ENCODE data around the gene PER1. TPM values are rescaled to one million over a fixed set of nuclear protein-coding genes. Genes with fewer than 3 reads are reported as not detected.

PER1 gene
- total and polyA plus RNA-seq, 2 of the 13 experiments (the other 11 are each of a cell fraction or from before 2014, with no cell fraction given): 2.6 to 3.6 TPM

DNA sequence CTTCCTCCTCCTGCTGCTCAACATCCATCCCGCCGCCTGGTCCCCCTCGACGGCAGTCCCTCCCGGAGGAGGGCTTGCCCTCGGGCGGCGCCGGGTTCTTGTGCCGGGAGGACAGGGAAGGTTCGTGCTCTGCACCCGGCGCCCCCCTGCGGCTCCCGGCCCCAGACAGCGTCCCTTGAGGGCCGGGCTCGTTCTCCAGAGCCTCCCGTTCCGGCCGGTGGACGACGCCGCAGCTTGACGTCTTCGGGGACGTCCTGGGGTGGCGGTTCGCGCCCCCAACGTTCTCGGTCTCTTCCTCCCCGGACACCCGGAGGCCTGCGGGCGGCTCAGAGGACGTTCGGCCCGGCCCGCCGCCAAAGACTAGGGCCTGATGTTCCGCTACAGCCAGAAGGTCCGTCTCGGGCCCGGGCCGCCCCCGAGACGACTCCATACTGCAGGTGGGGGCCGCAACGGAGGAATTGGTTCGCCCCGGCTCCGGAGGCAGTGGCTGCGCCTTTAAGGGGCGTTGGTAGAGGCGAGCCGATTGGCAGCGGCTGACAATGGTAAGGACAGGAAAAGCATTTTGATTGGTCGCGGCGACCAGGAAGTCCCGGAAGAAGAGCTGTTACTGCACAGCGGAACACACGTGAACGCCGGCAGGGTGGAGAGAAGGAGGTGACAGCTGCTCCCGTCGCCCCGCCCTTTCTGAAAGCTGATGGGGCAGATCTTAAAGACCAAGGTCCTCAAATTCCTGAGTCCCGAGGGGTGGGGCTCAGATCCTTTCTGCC, 37.7 kb upstream of the PER1 start, which contains the start of gene BORCS6 (continued):
- TF ChIP-seq ZNF749 (CRISPR knock-in tag; IDR thresholded peaks at IDR 0.05; ENCODE audit: borderline replicate concordance) (no peak), SYNCRIP (IDR thresholded peaks at IDR 0.05; ENCODE audit: insufficient read depth, low read depth, low read length) (no peak), ADNP (CRISPR knock-in tag; IDR thresholded peaks at IDR 0.05) (no peak), FOSL1 (CRISPR knock-in tag; IDR thresholded peaks at IDR 0.05; ENCODE audit: borderline replicate concordance) (no peak), STAT6 (CRISPR knock-in tag; IDR thresholded peaks at IDR 0.05; ENCODE audit: borderline replicate concordance) (no peak), ZNF713 (CRISPR knock-in tag; IDR thresholded peaks at IDR 0.05) (no peak), HHEX (CRISPR knock-in tag; IDR thresholded peaks at IDR 0.05) (no peak), SKIL (CRISPR knock-in tag; IDR thresholded peaks at IDR 0.05; ENCODE audit: borderline replicate concordance) (no peak), SP140L (CRISPR knock-in tag; IDR thresholded peaks at IDR 0.05; ENCODE audit: borderline replicate concordance) (no peak), EZH2 (conservative IDR thresholded peaks at IDR 0.05; ENCODE audit: low read depth, low read length) (no peak), CHD4 (IDR thresholded peaks at IDR 0.05; ENCODE audit: borderline replicate concordance, low read length) (no peak), ZNF354B (CRISPR knock-in tag; IDR thresholded peaks at IDR 0.05) (no peak), HDAC2 (CRISPR knock-in tag; IDR thresholded peaks at IDR 0.05) (no peak), ATF7-NPFF (CRISPR knock-in tag; IDR thresholded peaks at IDR 0.05; ENCODE audit: low read depth) (0 out of 2 replicates have a peak, but pooled peaks have one; percentile 41), PHF20 (CRISPR knock-in tag; IDR thresholded peaks at IDR 0.05) (peak; percentile 17; the same call in 1 of the 2 replicates), PPARG (CRISPR knock-in tag; conservative IDR thresholded peaks at IDR 0.05) (no peak), ZNF83 (CRISPR knock-in tag; IDR thresholded peaks at IDR 0.05; ENCODE audit: borderline replicate concordance) (no peak), MAFK (conservative IDR thresholded peaks at IDR 0.05 in 1 of 2, IDR thresholded peaks at IDR 0.05 in 1 of 2; ENCODE audit: low read length in 2 of 2) (peak in 1 of 2 experiments; percentile 49; a peak in 1 of 4 replicates), JARID2 (CRISPR knock-in tag; IDR thresholded peaks at IDR 0.05; ENCODE audit: insufficient replicate concordance) (no peak), ZNF569 (CRISPR knock-in tag; IDR thresholded peaks at IDR 0.05; ENCODE audit: borderline replicate concordance) (no peak), SATB2 (CRISPR knock-in tag; IDR thresholded peaks at IDR 0.05) (no peak)
- TF ChIP-seq, protein P1, sequence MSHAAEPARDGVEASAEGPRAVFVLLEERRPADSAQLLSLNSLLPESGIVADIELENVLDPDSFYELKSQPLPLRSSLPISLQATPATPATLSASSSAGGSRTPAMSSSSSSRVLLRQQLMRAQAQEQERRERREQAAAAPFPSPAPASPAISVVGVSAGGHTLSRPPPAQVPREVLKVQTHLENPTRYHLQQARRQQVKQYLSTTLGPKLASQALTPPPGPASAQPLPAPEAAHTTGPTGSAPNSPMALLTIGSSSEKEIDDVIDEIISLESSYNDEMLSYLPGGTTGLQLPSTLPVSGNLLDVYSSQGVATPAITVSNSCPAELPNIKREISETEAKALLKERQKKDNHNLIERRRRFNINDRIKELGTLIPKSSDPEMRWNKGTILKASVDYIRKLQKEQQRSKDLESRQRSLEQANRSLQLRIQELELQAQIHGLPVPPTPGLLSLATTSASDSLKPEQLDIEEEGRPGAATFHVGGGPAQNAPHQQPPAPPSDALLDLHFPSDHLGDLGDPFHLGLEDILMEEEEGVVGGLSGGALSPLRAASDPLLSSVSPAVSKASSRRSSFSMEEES (CRISPR knock-in tag; IDR thresholded peaks at IDR 0.05): no peak
- TF ChIP-seq, protein P2, sequence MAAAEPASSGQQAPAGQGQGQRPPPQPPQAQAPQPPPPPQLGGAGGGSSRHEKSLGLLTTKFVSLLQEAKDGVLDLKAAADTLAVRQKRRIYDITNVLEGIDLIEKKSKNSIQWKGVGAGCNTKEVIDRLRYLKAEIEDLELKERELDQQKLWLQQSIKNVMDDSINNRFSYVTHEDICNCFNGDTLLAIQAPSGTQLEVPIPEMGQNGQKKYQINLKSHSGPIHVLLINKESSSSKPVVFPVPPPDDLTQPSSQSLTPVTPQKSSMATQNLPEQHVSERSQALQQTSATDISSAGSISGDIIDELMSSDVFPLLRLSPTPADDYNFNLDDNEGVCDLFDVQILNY (CRISPR knock-in tag; conservative IDR thresholded peaks at IDR 0.05): no peak

All from HepG2 (cell line).